ENCODE data around the gene VIT.

The VIT gene

GRCh38 chr2:36855429-36855828 is 158.9 kb downstream of the VIT start:
- DNase-seq (ENCODE audit: low read depth in 2 of 2, low spot score in 1 of 2), result no peak

GRCh38 chr2:36857713-36858112 is 161.2 kb downstream of the VIT start:
- no peak for DNase-seq (ENCODE audit: low read depth in 2 of 2, low spot score in 1 of 2)

GRCh38 chr2:36858551-36859365 is 162.3 kb downstream of the VIT start:
- no peak for DNase-seq (ENCODE audit: low read depth in 2 of 2, low spot score in 1 of 2)

- no peak for DNase-seq (ENCODE audit: low read depth in 2 of 2, low spot score in 1 of 2)
Observed at GRCh38 chr2:36859366-36859792, 162.9 kb downstream of the VIT start.

- DNase-seq (ENCODE audit: low read depth in 2 of 2, low spot score in 1 of 2), result no peak
Observed at GRCh38 chr2:36861896-36862295, 165.4 kb downstream of the VIT start.
